ENCODE results near the gene MPST.

MPST gene

DNA sequence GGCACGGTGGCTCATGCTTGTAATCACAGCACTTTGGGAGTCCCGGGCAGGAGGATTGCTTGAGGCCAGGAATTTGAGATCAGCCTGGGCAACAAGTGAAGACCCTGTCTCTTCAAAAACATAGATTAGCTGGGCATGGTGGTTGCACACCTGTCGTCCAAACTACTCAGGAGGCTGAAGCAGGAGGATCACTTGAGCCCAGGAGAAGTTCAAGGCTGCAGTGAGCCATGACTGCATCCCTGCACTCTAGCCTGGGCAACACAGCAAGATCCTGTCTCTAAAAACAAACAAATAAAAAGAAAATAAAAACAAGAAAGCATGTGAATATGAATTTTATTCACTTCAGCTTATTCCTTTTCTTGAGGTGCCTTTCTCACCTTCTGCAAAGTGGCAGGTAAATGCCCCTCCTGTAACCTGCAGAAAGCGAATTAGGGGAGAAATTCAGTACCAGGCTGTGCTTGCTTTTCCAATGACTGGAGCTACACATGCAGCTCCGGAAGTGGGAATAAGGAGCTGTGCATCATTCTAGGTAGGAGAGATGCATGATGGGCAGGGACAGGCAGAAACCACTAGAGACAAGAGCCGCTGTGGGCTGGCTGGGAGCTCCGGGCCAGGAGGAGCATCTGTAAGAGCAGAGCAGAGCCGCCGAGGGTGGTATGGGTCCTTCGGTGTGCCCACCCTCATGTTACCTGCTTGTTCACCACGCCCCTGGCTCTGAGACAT, 17.3 kb downstream of the MPST start:
- TF ChIP-seq TAF1 (IDR thresholded peaks at IDR 0.05; ENCODE audit: low read depth, low read length): no peak
- no peak for TF ChIP-seq PAX5 (IDR thresholded peaks at IDR 0.05; ENCODE audit: insufficient read depth, low read length, severe bottlenecking)
- TF ChIP-seq POU2F2 (IDR thresholded peaks at IDR 0.05; ENCODE audit: low read depth, low read length): no peak
- TF ChIP-seq POLR2A (IDR thresholded peaks at IDR 0.05; ENCODE audit: low read depth, low read length): no peak
- no peak for TF ChIP-seq POLR2AphosphoS5 (IDR thresholded peaks at IDR 0.05; ENCODE audit: low read depth, low read length)
- no peak for TF ChIP-seq SPI1 (IDR thresholded peaks at IDR 0.05; ENCODE audit: low read depth, low read length)
- no peak for FAIRE-seq
- DNase-seq (ENCODE audit: insufficient read length, low spot score): no peak

DNA sequence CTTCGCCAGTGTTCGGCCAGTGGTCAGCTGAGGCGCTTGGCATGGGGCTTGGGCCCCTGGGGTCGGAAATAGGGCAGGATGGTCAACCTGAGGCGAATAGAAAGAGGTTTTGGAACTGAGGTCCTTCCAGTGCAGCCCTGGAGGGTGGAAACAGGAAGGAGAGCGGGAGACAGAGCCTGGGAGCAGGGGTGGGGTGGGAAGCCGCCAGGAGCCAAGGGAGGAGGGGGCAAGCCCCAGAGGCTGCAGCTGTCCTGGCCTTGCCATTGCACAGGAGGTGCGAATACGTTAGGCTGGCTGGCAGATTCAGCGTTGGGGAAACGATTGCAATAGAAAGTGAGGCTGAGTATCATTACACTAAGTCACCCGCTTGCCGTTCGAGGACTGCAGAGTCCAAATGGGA, 18.1 kb downstream of the MPST start:
- DNase-seq (ENCODE audit: insufficient read length, low spot score) (no peak), FAIRE-seq (no peak)
- TF ChIP-seq POU2F2 (IDR thresholded peaks at IDR 0.05; ENCODE audit: low read depth, low read length) (no peak), PAX5 (IDR thresholded peaks at IDR 0.05; ENCODE audit: insufficient read depth, low read length, severe bottlenecking) (no peak), SPI1 (IDR thresholded peaks at IDR 0.05; ENCODE audit: low read depth, low read length) (no peak), POLR2A (IDR thresholded peaks at IDR 0.05; ENCODE audit: low read depth, low read length) (no peak), TAF1 (IDR thresholded peaks at IDR 0.05; ENCODE audit: low read depth, low read length) (no peak), POLR2AphosphoS5 (IDR thresholded peaks at IDR 0.05; ENCODE audit: low read depth, low read length) (no peak)

DNA sequence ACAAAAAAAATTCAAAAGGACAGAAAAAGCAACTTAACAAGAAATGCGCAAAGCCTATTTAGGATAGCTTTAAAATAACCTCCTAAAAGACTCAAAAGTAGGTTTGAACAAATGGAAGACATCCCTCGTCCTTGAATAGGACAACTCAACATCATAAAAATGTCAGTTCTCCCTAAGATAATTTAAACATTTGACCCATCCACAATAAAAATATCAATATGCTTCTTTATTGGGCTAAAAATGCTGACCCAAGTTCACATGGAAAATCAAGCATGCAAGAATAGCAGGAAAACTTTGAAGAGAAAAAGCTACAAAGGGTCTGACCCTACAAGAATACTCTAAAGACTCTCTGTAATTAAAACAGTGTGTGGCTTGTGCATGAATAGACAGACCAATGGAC, 19.9 kb downstream of the MPST start:
- DNase-seq (ENCODE audit: insufficient read length, low spot score): no peak
- TF ChIP-seq POLR2A (IDR thresholded peaks at IDR 0.05; ENCODE audit: low read depth, low read length): no peak
- TF ChIP-seq TAF1 (IDR thresholded peaks at IDR 0.05; ENCODE audit: low read depth, low read length): no peak
- no peak for FAIRE-seq

- TF ChIP-seq PAX5 (IDR thresholded peaks at IDR 0.05; ENCODE audit: insufficient read depth, low read length, severe bottlenecking) (no peak), POLR2A (IDR thresholded peaks at IDR 0.05; ENCODE audit: low read depth, low read length) (no peak), TAF1 (IDR thresholded peaks at IDR 0.05; ENCODE audit: low read depth, low read length) (no peak), SPI1 (IDR thresholded peaks at IDR 0.05; ENCODE audit: low read depth, low read length) (no peak), POU2F2 (IDR thresholded peaks at IDR 0.05; ENCODE audit: low read depth, low read length) (no peak), POLR2AphosphoS5 (IDR thresholded peaks at IDR 0.05; ENCODE audit: low read depth, low read length) (no peak)
- DNase-seq (ENCODE audit: insufficient read length, low spot score) (no peak), FAIRE-seq (no peak)
Observed at GRCh38 chr22:37043209-37043827, 23.8 kb downstream of the MPST start.

DNA sequence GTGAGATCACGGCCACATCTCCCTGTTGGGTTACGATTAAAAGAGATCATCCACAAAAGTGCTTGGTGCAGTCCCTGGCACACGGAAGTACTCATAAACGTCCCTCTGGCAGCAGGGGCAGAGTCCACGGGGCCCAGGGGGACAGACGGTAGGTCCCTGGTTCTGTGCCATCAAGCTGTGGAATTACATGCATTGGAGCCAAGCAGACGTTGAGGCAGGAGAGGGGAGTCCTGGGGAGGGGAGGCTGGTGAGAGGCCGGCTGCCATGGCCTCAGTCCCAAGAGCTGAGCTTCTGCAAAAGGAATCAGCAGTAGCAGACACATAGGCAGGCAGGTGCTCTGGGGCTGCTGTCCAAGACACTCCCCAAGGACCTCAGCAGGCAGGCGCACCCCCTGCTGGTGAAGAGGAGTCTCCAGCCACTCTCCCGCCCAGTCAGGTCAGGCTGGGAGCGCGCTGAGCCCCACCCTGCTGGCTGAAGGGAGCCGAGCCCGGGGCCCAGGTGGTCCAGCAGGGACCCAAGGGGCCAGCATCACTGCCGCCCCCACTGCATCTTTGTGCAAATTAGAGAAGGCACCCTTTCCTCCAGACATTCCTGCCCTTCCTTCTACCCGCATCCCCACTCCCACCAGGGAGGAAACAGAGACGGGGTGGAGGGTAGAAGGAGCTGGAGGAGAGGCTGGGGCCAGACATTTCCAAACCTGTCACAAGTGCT, 24.4 kb downstream of the MPST start:
- DNase-seq (ENCODE audit: insufficient read length, low spot score): peak; percentile 86
- TF ChIP-seq PAX5 (IDR thresholded peaks at IDR 0.05; ENCODE audit: insufficient read depth, low read length, severe bottlenecking): no peak
- no peak for TF ChIP-seq POLR2A (IDR thresholded peaks at IDR 0.05; ENCODE audit: low read depth, low read length)
- TF ChIP-seq POLR2AphosphoS5 (IDR thresholded peaks at IDR 0.05; ENCODE audit: low read depth, low read length): no peak
- TF ChIP-seq TAF1 (IDR thresholded peaks at IDR 0.05; ENCODE audit: low read depth, low read length): no peak
- TF ChIP-seq POU2F2 (IDR thresholded peaks at IDR 0.05; ENCODE audit: low read depth, low read length): no peak
- no peak for TF ChIP-seq SPI1 (IDR thresholded peaks at IDR 0.05; ENCODE audit: low read depth, low read length)
- peak; percentile 45 for FAIRE-seq

- DNase-seq (ENCODE audit: insufficient read length, low spot score) (no peak), FAIRE-seq (no peak)
- TF ChIP-seq POU2F2 (IDR thresholded peaks at IDR 0.05; ENCODE audit: low read depth, low read length) (no peak), SPI1 (IDR thresholded peaks at IDR 0.05; ENCODE audit: low read depth, low read length) (peak; percentile 31; the same call in 1 of the 2 replicates)
Observed at GRCh38 chr22:37044634-37045625, 25.4 kb downstream of the MPST start.

DNA sequence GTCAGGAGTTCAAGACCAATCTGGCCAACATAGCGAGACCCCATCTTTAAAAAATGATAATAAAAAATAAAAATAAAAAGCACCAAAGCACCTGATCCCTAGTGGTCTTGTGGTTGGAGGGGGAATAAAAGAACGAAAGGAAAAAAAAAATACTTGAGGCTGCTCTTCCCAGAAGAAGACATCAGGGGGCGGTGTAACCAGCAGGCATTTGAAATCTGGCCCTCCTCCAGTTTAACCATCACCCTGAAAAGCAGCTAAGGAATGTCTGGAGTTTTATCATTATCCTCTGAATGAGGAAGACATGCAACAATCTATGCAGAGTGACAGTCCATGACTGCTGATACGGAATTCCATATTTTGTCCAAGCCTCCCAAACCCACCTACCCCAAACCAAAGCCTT, 26.4 kb downstream of the MPST start:
- no peak for FAIRE-seq
- no peak for DNase-seq (ENCODE audit: insufficient read length, low spot score)
- no peak for TF ChIP-seq POLR2AphosphoS5 (IDR thresholded peaks at IDR 0.05; ENCODE audit: low read depth, low read length)
- TF ChIP-seq POU2F2 (IDR thresholded peaks at IDR 0.05; ENCODE audit: low read depth, low read length): no peak
- no peak for TF ChIP-seq POLR2A (IDR thresholded peaks at IDR 0.05; ENCODE audit: low read depth, low read length)
- TF ChIP-seq PAX5 (IDR thresholded peaks at IDR 0.05; ENCODE audit: insufficient read depth, low read length, severe bottlenecking): no peak

- no peak for TF ChIP-seq POLR2A (IDR thresholded peaks at IDR 0.05; ENCODE audit: low read depth, low read length)
- no peak for TF ChIP-seq POLR2AphosphoS5 (IDR thresholded peaks at IDR 0.05; ENCODE audit: low read depth, low read length)
- no peak for TF ChIP-seq PAX5 (IDR thresholded peaks at IDR 0.05; ENCODE audit: insufficient read depth, low read length, severe bottlenecking)
- no peak for TF ChIP-seq TAF1 (IDR thresholded peaks at IDR 0.05; ENCODE audit: low read depth, low read length)
- no peak for TF ChIP-seq POU2F2 (IDR thresholded peaks at IDR 0.05; ENCODE audit: low read depth, low read length)
- TF ChIP-seq SPI1 (IDR thresholded peaks at IDR 0.05; ENCODE audit: low read depth, low read length): no peak
- FAIRE-seq: no peak
- DNase-seq (ENCODE audit: insufficient read length, low spot score): no peak
Observed at GRCh38 chr22:37046589-37046988, 27.0 kb downstream of the MPST start.

GRCh38 chr22:37047006-37047405, 27.5 kb downstream of the MPST start:
- TF ChIP-seq PAX5 (IDR thresholded peaks at IDR 0.05; ENCODE audit: insufficient read depth, low read length, severe bottlenecking) (no peak), SPI1 (IDR thresholded peaks at IDR 0.05; ENCODE audit: low read depth, low read length) (no peak), TAF1 (IDR thresholded peaks at IDR 0.05; ENCODE audit: low read depth, low read length) (no peak)
- DNase-seq (ENCODE audit: insufficient read length, low spot score) (no peak), FAIRE-seq (no peak)

All from GM12891 (cell line).